Renal cortex interstitium (tissue), 15 donors: ENCODE measurements around the gene CCND1. TPM values are rescaled to one million over a fixed set of nuclear protein-coding genes. Genes with fewer than 3 reads are reported as not detected.
A peak's percentile ranks its signal among the peaks of the same experiment; 100 is the strongest.

ENCODE experiments used
- DNase-seq, 11 donors: peaks; one replicate each; pipeline ENCODE4 v3.0.0-alpha.2; 2013; ENCODE audit warnings: low read depth in 9 of 11, low spot score in 4 of 11; ENCODE audit errors: extremely low read depth in 1 of 11
- long read RNA-seq, 16 experiments: transcript quantifications; one replicate each; lab custom pipeline, GENCODE V29; 2026
- polyA plus RNA-seq, 3 donors: library from polyadenylated mRNA; unstranded; fragments of 120-200 nt; gene quantifications; one replicate each; pipeline ENCODE4 v1.2.1, GENCODE V29; 2013; ENCODE audit not compliant: insufficient read length in 3 of 3

Gene CCND1
- polyA plus RNA-seq: 100 to 1,000 TPM; 150 to 160 (median 160) TPM
- long read RNA-seq, donor 1, full-length matches to known transcripts: 29 of 42 reads
- long read RNA-seq, donor 1, partial matches to known transcripts: 13 of 42 reads
- long read RNA-seq, donor 1, other reads (novel, unspliced or antisense): 0 of 42 reads
- long read RNA-seq, donor 2, full-length matches to known transcripts: 30 of 30 reads
- long read RNA-seq, donor 2, partial matches to known transcripts: 0 of 30 reads
- long read RNA-seq, donor 2, other reads (novel, unspliced or antisense): 0 of 30 reads
- long read RNA-seq, donor 3, full-length matches to known transcripts: 56 of 56 reads
- long read RNA-seq, donor 3, partial matches to known transcripts: 0 of 56 reads
- long read RNA-seq, donor 3, other reads (novel, unspliced or antisense): 0 of 56 reads
- long read RNA-seq, donor 4, full-length matches to known transcripts: 35 of 35 reads
- long read RNA-seq, donor 4, partial matches to known transcripts: 0 of 35 reads
- long read RNA-seq, donor 4, other reads (novel, unspliced or antisense): 0 of 35 reads
- long read RNA-seq, donor 5: 0 reads
- long read RNA-seq, donor 6, full-length matches to known transcripts: 32 of 37 reads
- long read RNA-seq, donor 6, partial matches to known transcripts: 5 of 37 reads
- long read RNA-seq, donor 6, other reads (novel, unspliced or antisense): 0 of 37 reads
- long read RNA-seq, donor 7, full-length matches to known transcripts: 35 of 232 reads
- long read RNA-seq, donor 7, partial matches to known transcripts: 197 of 232 reads
- long read RNA-seq, donor 7, other reads (novel, unspliced or antisense): 0 of 232 reads
- long read RNA-seq, donor 8, full-length matches to known transcripts: 48 of 54 reads
- long read RNA-seq, donor 8, partial matches to known transcripts: 0 of 54 reads
- long read RNA-seq, donor 8, other reads (novel, unspliced or antisense): 6 of 54 reads
- long read RNA-seq, donor 9, full-length matches to known transcripts: 33 of 33 reads
- long read RNA-seq, donor 9, partial matches to known transcripts: 0 of 33 reads
- long read RNA-seq, donor 9, other reads (novel, unspliced or antisense): 0 of 33 reads
- long read RNA-seq, donor 10, full-length matches to known transcripts: 33 of 33 reads
- long read RNA-seq, donor 10, partial matches to known transcripts: 0 of 33 reads
- long read RNA-seq, donor 10, other reads (novel, unspliced or antisense): 0 of 33 reads
- long read RNA-seq, donor 11, full-length matches to known transcripts: 16 of 16 reads
- long read RNA-seq, donor 11, partial matches to known transcripts: 0 of 16 reads
- long read RNA-seq, donor 11, other reads (novel, unspliced or antisense): 0 of 16 reads
- long read RNA-seq, donor 12, full-length matches to known transcripts: 16 of 119 reads
- long read RNA-seq, donor 12, partial matches to known transcripts: 103 of 119 reads
- long read RNA-seq, donor 12, other reads (novel, unspliced or antisense): 0 of 119 reads
- long read RNA-seq, donor 13: 0 reads
- long read RNA-seq, donor 14, full-length matches to known transcripts: 22 of 22 reads
- long read RNA-seq, donor 14, partial matches to known transcripts: 0 of 22 reads
- long read RNA-seq, donor 14, other reads (novel, unspliced or antisense): 0 of 22 reads
- long read RNA-seq, donor 15, full-length matches to known transcripts: 27 of 27 reads
- long read RNA-seq, donor 15, partial matches to known transcripts: 0 of 27 reads
- long read RNA-seq, donor 15, other reads (novel, unspliced or antisense): 0 of 27 reads
- long read RNA-seq, donor 16, full-length matches to known transcripts: 86 of 615 reads
- long read RNA-seq, donor 16, partial matches to known transcripts: 529 of 615 reads
- long read RNA-seq, donor 16, other reads (novel, unspliced or antisense): 0 of 615 reads

DNA sequence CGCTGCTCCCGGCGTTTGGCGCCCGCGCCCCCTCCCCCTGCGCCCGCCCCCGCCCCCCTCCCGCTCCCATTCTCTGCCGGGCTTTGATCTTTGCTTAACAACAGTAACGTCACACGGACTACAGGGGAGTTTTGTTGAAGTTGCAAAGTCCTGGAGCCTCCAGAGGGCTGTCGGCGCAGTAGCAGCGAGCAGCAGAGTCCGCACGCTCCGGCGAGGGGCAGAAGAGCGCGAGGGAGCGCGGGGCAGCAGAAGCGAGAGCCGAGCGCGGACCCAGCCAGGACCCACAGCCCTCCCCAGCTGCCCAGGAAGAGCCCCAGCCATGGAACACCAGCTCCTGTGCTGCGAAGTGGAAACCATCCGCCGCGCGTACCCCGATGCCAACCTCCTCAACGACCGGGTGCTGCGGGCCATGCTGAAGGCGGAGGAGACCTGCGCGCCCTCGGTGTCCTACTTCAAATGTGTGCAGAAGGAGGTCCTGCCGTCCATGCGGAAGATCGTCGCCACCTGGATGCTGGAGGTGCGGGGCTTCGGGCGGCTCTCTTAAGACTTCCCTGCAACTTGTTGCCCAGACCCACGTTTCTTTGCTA, at the start of gene CCND1:
CCND1 (plus strand) TSS at position 162 of the 587 bp plus-strand sequence; CDS start at position 320, 158 bp downstream.
- peak in 7 of 11 donors; percentile 73 to 88 (median 81) for DNase-seq

- no peak for DNase-seq
Measured at GRCh38 chr11:69592986-69593650, 47.8 kb upstream of the CCND1 start.

DNA sequence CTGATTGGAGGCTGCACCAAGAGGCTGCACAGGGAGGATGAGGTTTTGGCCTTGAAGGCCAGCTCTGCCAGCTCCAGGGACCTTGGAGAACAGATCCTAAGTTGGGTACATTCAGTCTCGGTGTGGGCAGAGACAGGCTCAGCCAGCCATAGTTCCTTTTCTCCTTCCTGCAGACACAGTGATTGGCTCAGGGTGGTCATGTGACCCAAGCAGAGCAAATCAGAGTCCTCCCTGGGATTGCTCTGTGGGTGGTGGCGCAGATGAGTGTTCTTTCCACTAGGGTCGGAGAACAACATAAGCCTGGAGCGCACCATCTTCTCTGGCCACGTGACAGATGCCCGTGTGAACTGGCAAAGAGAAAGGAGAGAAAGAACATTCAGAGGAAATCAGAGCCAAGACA, 47.1 kb upstream of the CCND1 start:
- no peak for DNase-seq

DNA sequence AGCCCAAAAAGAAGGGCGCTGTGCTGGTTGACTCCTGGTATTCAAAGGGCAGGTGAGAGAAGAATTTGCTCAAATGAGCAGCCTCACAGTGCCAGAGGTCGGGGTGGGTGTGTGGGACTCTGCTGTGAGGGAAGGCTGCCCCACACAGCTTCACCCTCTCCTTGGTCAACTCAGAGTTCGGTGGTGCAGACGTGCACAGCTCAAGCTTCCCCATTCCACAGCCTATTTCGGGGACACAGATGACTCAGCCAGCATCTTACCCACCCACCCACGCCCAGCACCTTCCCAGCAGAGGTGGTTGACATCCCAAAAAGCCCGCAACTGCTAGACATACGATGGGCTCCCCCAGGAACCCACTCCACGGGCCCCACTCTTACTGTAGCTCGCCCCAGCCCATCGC, 46.5 kb upstream of the CCND1 start:
- no peak for DNase-seq

DNA sequence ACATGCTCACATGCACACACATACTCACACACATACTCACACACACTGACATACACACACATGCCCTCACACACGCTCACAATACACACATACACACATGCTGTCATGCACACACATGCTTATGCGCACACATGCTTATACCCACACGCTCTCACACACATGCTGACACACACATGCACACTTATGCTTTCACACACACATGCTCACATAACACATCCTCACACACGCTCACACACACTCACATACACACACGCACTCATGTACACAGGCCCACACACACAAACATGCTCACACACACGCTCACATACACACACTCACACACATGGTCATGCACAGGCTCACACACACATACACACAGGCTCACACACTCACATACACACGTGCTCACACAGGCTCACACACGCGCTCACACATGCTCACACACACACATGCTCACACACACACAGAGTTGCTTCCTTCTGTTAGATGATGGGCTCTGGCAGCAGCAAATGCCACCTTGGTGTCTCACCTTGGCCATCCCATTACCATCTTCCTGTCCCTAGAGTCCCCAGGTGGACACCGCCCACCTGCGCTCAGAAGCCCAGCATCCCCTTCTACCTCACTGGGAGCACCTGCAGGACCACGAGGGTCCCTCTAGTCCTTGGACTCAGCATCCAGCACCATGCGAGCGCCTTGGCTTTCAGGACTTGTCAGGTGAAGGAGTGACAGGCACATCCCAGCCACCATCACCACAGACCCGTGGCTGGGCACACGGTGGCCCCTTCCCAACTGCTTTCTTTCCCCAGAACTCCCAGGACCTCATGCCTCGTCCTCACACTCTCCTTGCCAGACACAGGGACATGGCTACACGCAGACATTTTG, 44.9 kb upstream of the CCND1 start:
- DNase-seq: no peak

DNA sequence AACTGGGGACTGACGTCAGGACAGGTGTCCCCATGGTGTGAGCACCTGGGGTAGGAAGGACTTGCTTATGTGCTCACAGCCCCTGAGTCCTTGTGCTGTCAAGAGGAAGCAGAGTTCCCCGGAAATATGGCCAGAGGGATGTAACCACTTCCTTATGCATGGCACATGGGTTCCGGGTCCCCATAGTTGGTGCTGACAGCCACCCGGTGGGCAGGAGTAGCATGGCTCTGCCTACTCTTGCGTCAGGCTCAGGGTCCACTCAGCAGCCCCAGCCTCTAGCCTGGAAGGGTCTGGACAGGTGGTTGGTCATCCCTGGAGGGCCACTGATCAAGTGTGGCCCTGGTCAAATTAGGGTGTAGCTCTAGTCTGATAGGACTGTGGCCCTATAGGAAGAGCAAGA, 42.8 kb upstream of the CCND1 start:
- DNase-seq: no peak

DNA sequence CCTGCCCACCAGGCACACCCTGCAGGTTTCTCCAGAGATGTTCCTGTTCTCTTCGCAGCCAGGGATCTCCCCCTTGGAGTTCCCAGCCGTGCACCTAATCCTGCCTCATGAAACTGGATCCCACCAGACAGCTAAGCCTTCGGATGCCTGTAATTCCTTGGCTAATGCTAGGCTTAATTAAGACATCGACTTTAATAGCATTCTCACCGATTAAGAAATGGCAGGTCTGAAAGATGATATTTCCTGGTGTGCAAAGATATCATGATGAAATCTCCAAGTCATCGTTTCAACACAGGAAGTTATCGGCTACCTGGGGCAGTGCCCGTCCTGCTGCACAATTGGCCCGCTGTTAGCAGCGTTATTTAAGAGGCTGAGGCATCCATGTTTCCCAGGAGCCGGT, 41.5 kb upstream of the CCND1 start:
- no peak for DNase-seq

DNA sequence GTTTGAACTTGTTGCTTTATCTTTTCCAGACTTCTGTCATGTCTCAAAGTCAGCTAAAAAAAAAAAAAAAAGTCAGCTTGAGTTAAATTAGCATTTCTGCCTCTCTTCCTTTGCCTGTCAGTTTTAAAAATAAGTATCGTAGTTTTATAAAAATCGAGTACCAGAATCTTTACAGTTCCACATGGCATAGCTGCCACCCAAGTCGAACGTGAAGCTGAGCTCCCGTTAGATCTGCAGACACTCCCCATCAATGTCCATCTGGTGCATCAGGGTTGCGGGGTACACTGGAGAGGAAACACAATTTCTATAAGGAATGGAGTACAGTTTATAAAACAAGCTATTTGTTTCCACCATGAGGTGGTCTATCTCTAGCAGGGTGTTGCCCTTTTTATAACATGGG, 41.0 kb upstream of the CCND1 start:
- no peak for DNase-seq

GRCh38 chr11:69601011-69601975, 39.7 kb upstream of the CCND1 start:
- DNase-seq: no peak

GRCh38 chr11:69603111-69603836, 37.7 kb upstream of the CCND1 start:
- no peak for DNase-seq

DNA sequence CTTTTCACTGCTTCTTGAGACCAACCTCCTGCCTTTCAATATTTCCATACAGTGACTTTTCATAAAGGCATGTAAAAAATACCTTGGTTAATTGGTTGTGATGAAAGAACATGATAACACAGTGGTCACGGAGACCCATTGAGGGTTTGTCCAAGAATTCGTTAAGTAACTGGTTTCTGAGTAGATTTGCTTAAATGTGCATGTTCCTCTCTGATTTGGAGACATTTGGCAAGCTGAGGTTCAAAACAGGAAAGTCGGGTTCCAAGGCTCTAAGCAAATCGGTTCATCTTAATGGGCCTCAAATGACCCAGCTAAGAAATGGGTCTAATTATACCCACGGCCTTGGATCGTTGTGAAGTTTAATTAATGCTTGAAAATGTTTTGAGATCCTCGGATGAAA, 36.9 kb upstream of the CCND1 start:
- DNase-seq: no peak

GRCh38 chr11:69605737-69606526, 35.0 kb upstream of the CCND1 start:
- no peak for DNase-seq

- no peak for DNase-seq
Measured at GRCh38 chr11:69609351-69609750, 31.6 kb upstream of the CCND1 start.
